ENCODE data around the gene GJB1. TPM values are rescaled to one million over a fixed set of nuclear protein-coding genes. Genes with fewer than 3 reads are reported as not detected.
"Not testable (repeated sequence)": the region's sequence is repeated elsewhere in the genome, so short reads cannot be mapped to it uniquely, and the experiment has no call there.

The GJB1 gene
- total RNA-seq, 1 donor, result not detected

- peak within 1 kb of the TSS; percentile 70 for H2AFZ ChIP-seq (ENCODE audit: low read length)
- H4K20me1 ChIP-seq (ENCODE audit: insufficient read depth, low read length), result peaks cover 3% of the 10 kb centered on the region
- no peak within 1 kb of the TSS for H3K27ac ChIP-seq (ENCODE audit: low read depth, low read length)
- H3K79me2 ChIP-seq (ENCODE audit: insufficient read depth, low read length), result peaks cover 15% of the 10 kb centered on the region
- peaks cover 3% of the 10 kb centered on the region for H3K4me1 ChIP-seq (ENCODE audit: insufficient read depth, low read length)
- no peaks in the 10 kb centered on the region for H3K27me3 ChIP-seq (ENCODE audit: insufficient read depth, low read length)
- DNase-seq (ENCODE audit: insufficient read length, low spot score, missing footprints), result peak; percentile 98
- peak within 1 kb of the TSS; percentile 89 for H3K4me3 ChIP-seq (ENCODE audit: insufficient read depth, low read length)
- no peak for TF ChIP-seq CTCF (IDR thresholded peaks at IDR 0.05; ENCODE audit: extremely low read depth, low read depth, low read length)
- H3K36me3 ChIP-seq (ENCODE audit: insufficient read depth, low read length), result no peaks in the 10 kb centered on the region
- no peaks in the 10 kb centered on the region for H3K9me3 ChIP-seq (ENCODE audit: low read depth, low read length)
- H3K4me2 ChIP-seq (ENCODE audit: insufficient read depth, low read length), result peak within 1 kb of the TSS; percentile 92
Measured at GRCh38 chrX:71254092-71254963, 31.3 kb downstream of the GJB1 start, which contains the start of gene ZMYM3. ZMYM3 (minus strand) TSS chrX:71254140; CDS start chrX:71253255, 885 bp downstream.

- TF ChIP-seq CTCF (IDR thresholded peaks at IDR 0.05; ENCODE audit: extremely low read depth, low read depth, low read length), result no peak
- DNase-seq (ENCODE audit: insufficient read length, low spot score, missing footprints), result peak; percentile 14
- H3K4me3 ChIP-seq (ENCODE audit: insufficient read depth, low read length), result no peak overlapping the region
- no peaks in the 10 kb centered on the region for H3K27me3 ChIP-seq (ENCODE audit: insufficient read depth, low read length)
- no peak overlapping the region for H3K4me2 ChIP-seq (ENCODE audit: insufficient read depth, low read length)
- peaks cover 3% of the 10 kb centered on the region for H4K20me1 ChIP-seq (ENCODE audit: insufficient read depth, low read length)
- H3K36me3 ChIP-seq (ENCODE audit: insufficient read depth, low read length), result no peaks in the 10 kb centered on the region
- H3K9me3 ChIP-seq (ENCODE audit: low read depth, low read length), result no peaks in the 10 kb centered on the region
- peaks cover 15% of the 10 kb centered on the region for H3K79me2 ChIP-seq (ENCODE audit: insufficient read depth, low read length)
- no peak overlapping the region for H2AFZ ChIP-seq (ENCODE audit: low read length)
- H3K27ac ChIP-seq (ENCODE audit: low read depth, low read length), result no peak overlapping the region
- H3K4me1 ChIP-seq (ENCODE audit: insufficient read depth, low read length), result peaks cover 3% of the 10 kb centered on the region
Measured at GRCh38 chrX:71256051-71256450, 33.0 kb downstream of the GJB1 start.

DNA sequence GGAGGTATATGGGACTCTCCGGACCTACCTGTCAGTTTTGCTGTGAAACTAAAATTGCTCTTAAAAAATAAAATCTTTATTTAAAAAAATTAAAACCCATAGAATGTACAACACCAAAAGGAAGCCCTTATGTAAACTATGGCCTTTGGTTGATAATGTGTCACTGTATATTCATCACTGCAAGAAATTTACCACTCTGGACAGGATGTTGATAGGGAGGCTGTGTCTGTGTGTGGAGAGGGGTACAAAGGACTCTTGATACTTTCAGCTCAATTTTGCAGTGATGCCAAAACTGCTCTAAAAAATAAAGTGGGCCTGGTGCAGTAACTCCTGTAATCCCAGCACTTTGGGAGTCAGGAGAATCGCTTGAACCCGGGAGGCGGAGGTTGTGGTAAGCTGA lies 33.8 kb downstream of the GJB1 start:
- Histone ChIP-seq H3K79me2 (ENCODE audit: insufficient read depth, low read length) (peaks cover 15% of the 10 kb centered on the region), H3K4me1 (ENCODE audit: insufficient read depth, low read length) (peaks cover 3% of the 10 kb centered on the region), H3K36me3 (ENCODE audit: insufficient read depth, low read length) (no peaks in the 10 kb centered on the region), H2AFZ (ENCODE audit: low read length) (no peak overlapping the region), H3K4me3 (ENCODE audit: insufficient read depth, low read length) (no peak overlapping the region), H3K27me3 (ENCODE audit: insufficient read depth, low read length) (no peaks in the 10 kb centered on the region), H4K20me1 (ENCODE audit: insufficient read depth, low read length) (peaks cover 3% of the 10 kb centered on the region), H3K9me3 (ENCODE audit: low read depth, low read length) (no peaks in the 10 kb centered on the region), H3K27ac (ENCODE audit: low read depth, low read length) (no peak overlapping the region), H3K4me2 (ENCODE audit: insufficient read depth, low read length) (no peak overlapping the region)
- no peak for TF ChIP-seq CTCF (IDR thresholded peaks at IDR 0.05; ENCODE audit: extremely low read depth, low read depth, low read length)
- DNase-seq (ENCODE audit: insufficient read length, low spot score, missing footprints), result peak; percentile 14

DNA sequence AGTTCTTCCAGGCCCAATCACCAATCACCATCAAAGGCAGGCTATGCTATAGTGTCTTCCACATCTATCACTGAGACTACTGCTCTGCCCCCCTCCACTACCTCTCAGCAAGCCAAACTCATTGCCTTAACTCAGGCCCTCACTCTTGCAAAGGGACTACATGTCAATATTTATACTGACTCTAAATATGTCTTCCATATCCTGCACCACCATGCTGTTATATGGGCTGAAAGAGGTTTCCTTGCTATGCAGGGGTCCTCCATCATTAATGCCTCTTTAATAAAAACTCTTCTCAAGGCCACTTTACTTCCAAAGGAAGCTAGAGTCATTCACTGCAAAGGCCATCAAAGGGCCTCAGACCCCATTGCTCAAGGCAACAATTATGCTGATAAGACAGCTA lies 45.6 kb downstream of the GJB1 start:
- H3K27ac ChIP-seq (ENCODE audit: low read depth, low read length); H4K20me1 ChIP-seq (ENCODE audit: insufficient read depth, low read length): not testable (repeated sequence)

More for the DNA sequence above, 45.6 kb downstream of the GJB1 start:
- H3K9me3 ChIP-seq (ENCODE audit: low read depth, low read length); H3K4me1 ChIP-seq (ENCODE audit: insufficient read depth, low read length); H3K4me2 ChIP-seq (ENCODE audit: insufficient read depth, low read length); H2AFZ ChIP-seq (ENCODE audit: low read length); H3K79me2 ChIP-seq (ENCODE audit: insufficient read depth, low read length); DNase-seq (ENCODE audit: insufficient read length, low spot score, missing footprints); H3K36me3 ChIP-seq (ENCODE audit: insufficient read depth, low read length); H3K4me3 ChIP-seq (ENCODE audit: insufficient read depth, low read length); H3K27me3 ChIP-seq (ENCODE audit: insufficient read depth, low read length): not testable (repeated sequence)

All from osteoblast (primary cell).